ENCODE results near the gene ST7.

- no peak for TF ChIP-seq CTCF (IDR thresholded peaks at IDR 0.05)
- TF ChIP-seq POLR2A (IDR thresholded peaks at IDR 0.05), result no peak
- no peak for TF ChIP-seq EP300 (IDR thresholded peaks at IDR 0.05)
Measured at GRCh38 chr7:117097860-117098259, 144.6 kb downstream of the ST7 start.

Measured in tibial nerve (tissue), 4 donors.